Islet precursor cell (in vitro differentiated cells): ENCODE data around the gene REPIN1.

Experiments used
- DNase-seq: peaks from one replicate; pipeline ENCODE4 v3.0.0-alpha.2; 2018

Gene REPIN1

DNA sequence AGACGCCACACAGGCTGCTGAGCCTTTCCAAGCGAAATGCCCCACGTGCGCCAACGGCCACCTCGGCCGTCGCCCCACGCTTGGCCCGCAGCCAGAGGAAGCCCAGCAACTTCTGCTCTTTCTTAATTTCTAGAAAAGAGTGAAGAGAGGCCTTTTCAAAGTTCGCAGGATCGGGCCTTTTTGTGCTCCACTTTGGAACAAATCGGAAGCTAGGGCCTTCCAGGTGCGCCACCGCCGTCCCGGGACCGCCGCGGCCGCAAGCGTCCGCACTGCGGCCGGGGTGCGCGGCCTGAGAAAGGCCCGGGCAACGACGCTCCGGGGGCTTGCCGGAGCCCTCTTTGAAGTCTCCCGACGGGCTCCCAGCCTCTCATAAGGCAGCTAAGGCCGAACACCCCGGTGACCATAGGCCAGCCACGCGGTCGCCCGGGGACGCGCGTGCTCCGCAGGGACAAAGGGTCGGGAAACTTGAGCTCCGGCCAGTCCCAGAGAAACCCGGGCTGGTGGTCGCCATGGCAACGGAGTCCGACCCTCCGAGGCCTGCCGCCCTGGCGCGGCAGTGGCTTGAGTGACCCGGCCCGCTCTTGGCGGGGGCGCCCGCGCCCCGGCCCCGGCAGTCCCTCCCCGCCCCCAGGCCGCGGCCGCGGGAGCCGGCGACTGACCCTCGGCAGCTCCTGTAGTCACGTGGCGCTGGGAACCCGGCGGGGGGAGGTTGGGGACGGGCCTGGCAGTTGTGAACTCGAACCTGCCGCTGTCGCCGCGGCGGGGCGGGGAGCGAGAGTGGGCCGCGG, at the start of gene REPIN1:
TSS of gene REPIN1 (plus strand) at position 727 of the 788 bp plus-strand sequence. CDS start 890 bp downstream, outside the sequence.
- DNase-seq = peak; percentile 94

- no peak for DNase-seq
These were observed 46.9 kb upstream of the REPIN1 start for GRCh38 chr7:150321788-150322113.

DNA sequence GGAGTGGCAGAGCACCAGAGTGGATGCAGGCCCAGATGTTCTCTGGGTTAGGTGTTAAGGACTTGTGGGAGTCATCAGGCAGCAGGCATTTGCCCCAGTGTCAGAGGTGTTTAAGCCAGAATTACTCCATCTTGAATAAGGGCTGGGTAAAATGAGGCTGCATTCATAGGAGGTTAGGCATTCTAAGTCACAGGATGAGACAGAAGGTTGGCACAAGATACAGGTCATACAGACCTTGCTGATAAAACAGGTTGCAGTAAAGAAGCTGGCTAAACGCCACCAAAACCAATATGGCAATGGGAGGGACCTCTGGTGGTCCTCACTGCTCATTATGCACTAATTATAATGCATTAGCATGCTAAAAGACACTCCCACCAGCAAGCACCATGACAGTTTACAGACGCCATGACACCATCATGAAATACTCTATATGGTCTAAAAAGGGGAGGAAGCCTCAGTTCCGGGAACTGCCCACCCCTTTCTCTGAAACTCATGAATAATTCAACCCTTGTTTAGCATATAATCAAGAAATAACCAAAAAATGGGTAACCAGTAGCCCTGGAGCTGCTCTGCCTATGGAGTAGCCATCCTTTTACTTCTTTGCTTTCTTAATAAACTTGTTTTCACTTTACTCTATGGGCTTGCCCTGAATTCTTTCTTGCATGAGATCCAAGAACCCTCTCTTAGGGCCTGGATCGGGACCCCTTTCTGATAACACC, 46.3 kb upstream of the REPIN1 start:
- no peak for DNase-seq

GRCh38 chr7:150322833-150323681, 45.6 kb upstream of the REPIN1 start, which contains the start of the genes ACTR3C and LRRC61:
Gene ACTR3C (minus strand): TSS chr7:150323545. CDS start chr7:150295296, 28,249 bp downstream.
Gene LRRC61 (plus strand): TSS chr7:150323355. CDS start chr7:150336862, 13,507 bp downstream.
- peak; percentile 78 for DNase-seq

DNA sequence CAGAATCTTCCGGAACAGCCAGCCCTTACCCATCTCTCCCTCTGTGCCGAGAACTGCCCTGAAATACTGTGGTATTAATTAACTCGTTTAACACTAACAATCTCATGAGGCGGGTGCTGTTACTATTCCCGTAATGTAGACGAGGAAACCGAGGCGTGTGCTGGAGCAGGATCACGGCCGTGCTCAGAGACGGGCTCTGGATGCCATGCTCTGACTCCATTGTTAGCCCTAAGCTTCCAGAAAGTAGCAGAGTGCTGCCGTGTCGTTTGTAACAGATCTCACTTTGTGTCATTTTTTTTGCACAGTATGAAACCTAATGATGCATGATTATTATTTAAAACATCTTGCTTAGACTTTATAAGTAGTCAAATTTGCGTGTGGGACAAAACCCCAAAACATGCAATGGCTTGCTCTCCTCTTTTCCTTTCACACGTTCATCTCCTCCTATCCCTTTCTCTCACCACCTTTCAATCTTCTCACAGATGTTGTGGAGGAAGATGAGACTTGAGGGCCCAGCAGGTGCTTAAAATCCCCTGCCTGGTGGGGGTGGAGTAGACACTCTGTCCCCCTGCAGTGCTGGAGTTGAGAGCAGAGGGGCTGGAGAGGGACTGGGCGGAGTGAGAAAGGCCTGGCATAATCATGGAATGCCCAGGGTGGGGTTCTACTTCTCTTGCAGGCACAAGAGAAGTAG, 44.8 kb upstream of the REPIN1 start:
- no peak for DNase-seq

GRCh38 chr7:150324373-150324961, 44.2 kb upstream of the REPIN1 start:
- peak; percentile 71 for DNase-seq

DNA sequence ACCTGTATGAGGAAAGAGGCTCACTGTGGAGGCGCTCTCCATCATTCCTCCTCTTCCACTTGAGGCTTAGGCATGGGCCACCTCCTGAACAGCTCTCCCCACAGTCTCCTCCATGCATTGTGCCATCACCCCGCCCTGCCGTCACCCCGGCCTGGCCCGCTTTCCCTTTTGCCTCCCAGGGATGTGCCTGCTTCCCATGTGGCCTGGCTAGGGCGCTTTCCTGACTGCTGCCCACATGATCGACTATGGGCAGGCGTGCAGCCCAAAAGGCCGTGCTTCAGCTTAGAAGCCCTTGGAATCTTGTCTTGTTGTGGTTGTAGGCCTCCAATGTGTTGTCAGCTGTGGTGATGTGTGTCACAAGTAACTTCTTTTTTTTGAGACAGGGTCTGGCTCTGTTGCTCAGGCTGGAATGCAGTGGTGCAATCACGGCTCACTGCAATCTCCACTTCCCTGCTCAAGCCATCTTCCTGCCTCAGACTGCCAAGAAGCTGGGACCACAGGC, 43.5 kb upstream of the REPIN1 start:
- DNase-seq = peak; percentile 69

- DNase-seq = peak; percentile 12
These were observed 42.7 kb upstream of the REPIN1 start for GRCh38 chr7:150325901-150326300.

DNA sequence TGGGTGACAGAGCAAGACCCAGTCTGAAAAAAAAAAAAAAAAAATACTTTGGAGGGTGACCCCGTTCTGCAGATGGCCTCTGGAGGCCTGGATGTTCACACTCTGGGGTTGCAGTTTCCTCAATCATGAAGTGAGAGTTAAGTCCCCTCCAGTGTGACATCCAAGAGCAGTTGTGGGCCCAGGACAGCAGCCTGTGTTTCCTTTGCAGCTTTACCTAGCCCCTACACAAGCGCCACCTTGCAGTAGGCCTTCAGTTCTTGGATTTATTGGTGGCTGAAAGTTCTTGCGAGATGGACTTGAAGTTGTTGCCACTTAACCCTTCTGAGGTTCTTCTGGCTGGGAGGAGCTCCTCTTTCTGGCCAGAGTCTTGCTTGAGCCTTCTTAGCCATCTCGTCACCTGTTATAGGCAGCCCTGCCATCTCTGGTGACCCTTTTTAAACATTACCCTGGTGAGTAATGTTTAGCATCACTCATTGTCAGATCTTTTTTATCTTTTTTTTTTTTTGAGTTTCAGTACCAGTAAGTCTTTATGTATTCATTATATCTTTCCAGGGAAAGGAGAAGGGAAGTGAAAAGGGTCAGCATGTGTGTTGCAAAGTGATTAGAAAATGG, 41.9 kb upstream of the REPIN1 start:
- DNase-seq = peak; percentile 21

- peak; percentile 40 for DNase-seq
These were observed 41.3 kb upstream of the REPIN1 start for GRCh38 chr7:150327308-150327707.

DNA sequence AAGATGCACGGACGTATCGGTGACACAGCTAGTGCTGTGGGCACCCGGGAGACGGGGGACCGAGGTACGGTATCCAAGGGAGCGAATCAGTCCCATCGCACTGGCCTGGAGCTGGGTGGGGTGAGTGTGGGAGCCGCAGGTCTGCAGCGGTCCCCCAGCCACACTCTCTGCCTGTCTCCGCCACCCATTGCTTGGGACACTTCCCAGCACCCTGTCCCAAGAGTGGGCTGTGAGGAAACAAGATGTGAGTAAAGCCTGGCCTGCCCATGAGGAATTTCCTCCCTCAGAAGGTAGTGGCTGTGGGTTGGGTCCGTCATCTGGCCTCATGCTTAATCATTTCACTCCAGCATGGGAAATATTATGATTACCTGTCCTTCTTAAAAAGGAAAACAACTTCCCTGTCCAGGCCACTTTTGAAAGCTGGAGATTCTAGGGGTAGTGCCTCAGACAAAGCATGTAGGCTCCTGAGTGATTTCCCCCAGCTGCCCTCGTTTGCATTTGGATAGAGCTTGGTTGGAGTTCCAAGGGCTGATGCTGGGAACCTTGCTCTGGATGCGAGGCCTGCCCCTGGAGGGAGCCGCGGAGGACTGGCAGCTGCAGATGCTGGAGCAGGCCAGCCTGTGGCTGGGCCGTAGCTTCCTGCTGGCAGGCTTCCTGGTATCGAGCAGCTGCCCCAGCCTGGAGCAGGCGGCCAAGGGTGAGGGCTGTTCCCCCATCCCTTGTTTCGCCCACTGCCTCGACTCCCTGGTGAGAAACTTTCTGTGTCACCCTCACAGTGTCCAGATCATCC, 39.1 kb upstream of the REPIN1 start:
- DNase-seq = no peak

- DNase-seq = no peak
These were observed 38.3 kb upstream of the REPIN1 start for GRCh38 chr7:150330211-150330885.

DNA sequence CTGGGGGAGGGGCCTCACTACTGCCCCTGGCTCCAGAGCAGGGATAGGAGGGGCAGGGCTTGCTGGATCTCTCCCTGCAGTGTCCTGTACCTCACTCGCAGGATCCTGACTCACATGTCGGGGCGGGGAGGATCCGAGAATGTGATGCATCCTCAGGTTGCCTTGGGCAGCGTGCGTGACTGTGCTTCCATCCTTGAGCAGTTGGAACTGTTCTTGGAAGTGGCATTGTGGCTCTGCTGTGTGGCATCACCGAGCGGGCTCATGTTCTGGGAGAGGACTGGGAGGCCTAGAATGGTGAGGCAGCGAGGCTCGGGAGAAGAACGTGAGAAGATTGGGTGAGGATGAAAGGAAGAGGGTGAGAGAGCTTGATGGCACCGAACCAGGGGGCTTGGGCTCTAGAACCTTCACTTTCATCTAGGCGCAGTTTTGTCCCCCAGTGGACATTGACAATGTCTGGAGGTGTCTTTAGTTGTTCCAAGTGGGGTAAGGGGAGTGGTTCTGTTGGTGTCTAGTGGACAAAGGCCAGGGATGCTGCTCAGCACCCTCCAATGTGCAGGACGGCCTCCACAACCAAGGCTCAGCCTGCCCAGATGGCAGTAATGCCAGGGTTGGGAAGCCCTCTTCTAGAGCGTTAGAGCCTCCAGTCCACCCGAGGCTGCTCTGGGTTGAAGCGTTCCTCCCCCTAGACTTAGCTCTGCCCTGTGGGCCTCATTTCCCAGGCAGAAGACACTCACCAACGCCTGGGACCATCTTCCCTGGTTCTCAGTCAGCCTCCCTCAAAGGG, 35.6 kb upstream of the REPIN1 start:
- peak; percentile 64 for DNase-seq

- no peak for DNase-seq
These were observed 35.0 kb upstream of the REPIN1 start for GRCh38 chr7:150333659-150334058.

DNA sequence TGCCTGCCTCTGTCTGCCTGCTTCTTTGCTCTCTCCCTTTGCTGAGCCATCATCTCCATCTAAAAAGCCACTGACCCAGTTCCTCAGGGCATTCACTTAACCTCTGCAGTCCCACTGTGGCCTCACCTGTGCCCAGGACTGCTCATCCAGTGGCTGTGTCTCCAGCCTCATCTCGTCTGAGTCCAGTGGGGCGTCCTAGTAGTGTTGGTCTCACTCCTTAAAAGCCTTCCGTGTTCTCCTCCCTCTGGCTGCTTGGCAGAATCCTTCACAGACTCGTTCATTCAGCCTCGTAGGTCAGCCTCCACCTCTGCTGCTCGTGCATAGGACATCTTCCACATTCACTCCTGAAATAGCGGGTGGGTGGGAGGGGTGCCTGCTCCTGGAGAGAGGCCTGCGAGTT, 34.5 kb upstream of the REPIN1 start:
- DNase-seq = no peak

DNA sequence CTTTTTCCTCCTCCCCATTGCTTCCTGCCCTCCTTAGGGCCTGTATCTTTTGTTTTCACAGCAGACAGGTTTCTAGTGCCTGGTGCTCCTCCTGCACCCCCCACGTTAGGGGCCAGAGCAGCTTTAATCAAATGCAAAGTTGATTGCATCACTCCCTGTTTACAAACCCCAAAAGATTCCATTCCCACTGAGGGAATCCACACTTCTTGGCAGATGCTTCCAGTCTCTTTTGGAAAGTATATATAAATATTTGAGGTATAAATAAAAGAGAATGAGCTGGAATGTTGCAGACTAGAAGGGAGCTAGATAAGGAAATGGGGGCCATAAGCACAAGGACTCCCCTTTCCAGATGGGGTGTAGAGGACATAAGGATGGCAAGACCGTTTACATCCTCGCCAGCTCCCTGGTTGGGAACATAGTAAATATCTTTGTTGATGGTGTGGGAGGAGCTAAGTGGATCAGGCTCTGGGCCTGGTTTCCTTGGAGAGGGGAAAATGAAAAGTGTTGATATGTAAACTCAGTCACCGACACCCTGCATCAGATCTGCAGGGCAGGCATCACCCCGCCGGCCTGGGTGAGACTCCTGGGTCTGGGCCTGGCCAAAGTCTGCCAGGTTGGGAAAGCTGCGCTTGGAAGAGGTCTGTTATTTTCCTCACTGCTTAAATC, 33.4 kb upstream of the REPIN1 start:
- DNase-seq = no peak

DNA sequence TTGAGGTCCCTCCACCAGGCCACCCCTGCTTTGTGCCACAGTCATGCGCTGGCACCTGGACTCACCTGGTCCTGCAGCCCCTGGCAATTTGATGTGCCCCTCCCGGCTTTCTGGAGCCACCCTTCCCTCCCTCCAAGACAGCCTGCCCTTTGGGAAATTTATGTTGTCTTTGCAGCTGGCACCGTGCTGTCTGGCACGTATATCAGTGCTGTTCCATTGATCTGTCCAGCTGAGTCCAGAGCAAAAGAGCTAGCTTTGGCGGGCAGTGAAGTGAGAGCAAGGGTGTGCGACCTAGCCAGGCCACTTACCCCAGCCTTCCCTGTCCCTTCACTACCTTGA, 32.9 kb upstream of the REPIN1 start:
- no peak for DNase-seq

DNA sequence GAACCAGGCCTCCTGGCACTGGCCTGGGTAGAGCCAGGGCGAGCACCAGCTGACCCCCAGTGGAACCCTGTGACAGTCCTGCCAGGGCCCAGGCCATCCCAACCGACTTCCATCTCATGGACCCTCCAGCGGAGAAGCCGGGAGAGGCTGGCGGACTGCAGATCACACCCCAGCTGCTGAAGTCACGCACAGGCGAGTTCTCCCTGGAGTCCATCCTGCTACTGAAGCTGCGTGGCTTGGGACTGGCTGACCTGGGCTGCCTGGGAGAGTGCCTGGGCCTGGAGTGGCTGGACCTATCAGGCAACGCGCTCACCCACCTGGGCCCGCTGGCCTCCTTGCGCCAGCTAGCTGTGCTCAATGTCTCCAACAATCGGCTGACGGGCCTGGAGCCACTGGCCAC, 31.9 kb upstream of the REPIN1 start:
- DNase-seq = peak; percentile 50

DNA sequence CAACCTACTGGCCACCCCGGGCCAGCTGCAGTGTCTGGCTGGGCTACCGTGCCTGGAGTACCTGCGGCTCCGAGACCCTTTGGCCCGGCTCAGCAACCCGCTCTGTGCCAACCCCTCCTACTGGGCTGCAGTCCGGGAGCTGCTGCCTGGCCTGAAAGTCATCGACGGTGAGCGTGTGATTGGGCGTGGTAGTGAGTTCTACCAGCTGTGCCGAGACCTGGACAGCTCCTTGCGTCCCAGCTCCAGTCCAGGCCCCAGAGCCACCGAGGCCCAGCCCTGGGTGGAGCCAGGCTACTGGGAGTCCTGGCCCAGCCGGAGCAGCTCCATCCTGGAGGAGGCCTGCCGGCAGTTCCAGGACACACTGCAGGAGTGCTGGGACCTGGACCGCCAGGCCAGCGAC, 31.4 kb upstream of the REPIN1 start:
- DNase-seq = peak; percentile 57
